Mucosa of descending colon (tissue), 3 donors: ENCODE data around the gene DIDO1. TPM values are rescaled to one million over a fixed set of nuclear protein-coding genes. Genes with fewer than 3 reads are reported as not detected.

Experiments used
- ATAC-seq: fragments of 200-7000 bp; cut with Tn5 transposase; one replicate; pipeline ENCODE4 v1.9.1; 2020; ENCODE audit warnings: mild to moderate bottlenecking, moderate library complexity
- DNase-seq, 3 donors: peaks; one replicate each; pipeline ENCODE4 v3.0.0-alpha.2; 2020
- H3K36me3 ChIP-seq: fragments of 200-600 bp; one replicate; pipeline ENCODE4 v1.8.0; 2021; ENCODE audit warnings: low read depth, mild to moderate bottlenecking
- H3K4me1 ChIP-seq: fragments of 200-600 bp; one replicate; pipeline ENCODE4 v1.8.0; 2021; ENCODE audit warnings: low read depth, mild to moderate bottlenecking
- H3K4me3 ChIP-seq: fragments of 200-600 bp; one replicate; pipeline ENCODE4 v1.8.0; 2021; ENCODE audit warnings: mild to moderate bottlenecking
- H3K9me3 ChIP-seq: fragments of 200-600 bp; one replicate; pipeline ENCODE4 v1.8.0; 2021; ENCODE audit warnings: mild to moderate bottlenecking
- intact Hi-C, 2 donors: fragments of 100-400 bp; cut with DNase I in 1 of 2; cut with micrococcal nuclease in 1 of 2; formaldehyde crosslinking; loops; one replicate each; pipeline versions ENCODE4 v1.11.0 to v1.11.1; 2022; cut with DNase I, micrococcal nuclease
- total RNA-seq, 3 donors: library from RNA; stranded (reverse); fragmentation: NEBNext Ultra II Directional in 2 of 3; extraction: Animal tissue kit (Norgen Biotek cat#: 25700) in 2 of 3; gene quantifications; one replicate each; pipeline versions ENCODE4 v1.2.1 to v1.2.4, GENCODE V29; 2021 to 2023
- TF ChIP-seq, protein P1 (sequence below): fragments of 200-600 bp; IDR thresholded peaks from one replicate; pipeline ENCODE4 v1.8.0; 2022; ENCODE audit warnings: antibody characterized with exemption, mild to moderate bottlenecking
- donor health status: DM: no; HTN: no; CAD: no; lungs with moderate emphysema.
- donor health status: DM: no; HTN: no; CAD: no.
- donor health status: DM: no; HTN: yes; CAD: no.

The DIDO1 gene
- total RNA-seq, 3 donors from 2014 or later = 53.4 to 72.5 (median 67.4) TPM

DNA sequence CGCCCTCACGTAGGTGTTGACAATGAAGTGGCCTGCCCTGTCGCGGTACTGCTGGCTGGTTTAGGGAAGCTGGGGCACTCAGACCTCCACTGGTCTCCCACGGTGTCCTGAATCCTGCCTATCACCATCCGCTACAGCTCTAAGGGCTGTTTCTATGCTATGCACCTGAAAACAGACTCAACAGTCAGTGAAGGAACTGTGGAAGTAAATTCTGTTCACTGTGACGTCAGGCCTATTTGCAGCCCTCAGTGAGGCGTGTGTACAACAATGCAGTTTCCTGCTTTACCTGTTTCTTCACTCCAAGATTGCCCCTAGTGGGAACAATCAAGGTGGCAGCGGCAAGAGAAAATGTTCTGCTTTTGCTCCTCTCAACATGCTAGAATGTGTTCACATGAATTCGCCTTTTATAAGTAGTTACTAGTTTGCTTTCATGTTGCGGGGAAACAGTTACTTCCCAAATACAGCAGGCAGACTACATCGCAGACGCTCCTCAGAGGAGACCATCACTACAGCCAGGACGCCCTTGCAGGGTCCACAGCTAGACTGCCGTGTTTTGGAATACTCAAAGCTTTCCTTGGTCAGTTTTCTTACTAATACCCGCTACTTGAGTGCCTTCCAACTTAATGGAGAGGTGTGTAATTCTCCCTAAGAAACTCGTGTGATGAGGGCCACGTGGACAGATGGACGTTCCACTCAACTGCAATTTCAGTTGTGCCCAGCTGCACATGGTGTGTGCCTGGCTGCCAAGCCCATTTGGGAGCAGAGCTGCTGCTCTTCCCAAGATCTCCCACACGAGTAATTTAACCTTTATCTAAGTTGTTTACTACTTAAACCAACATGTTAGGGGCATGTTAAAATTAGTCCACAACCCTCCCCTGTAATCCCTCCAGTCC, 25.4 kb downstream of the DIDO1 start:
- no peak overlapping the region for H3K4me3 ChIP-seq
- intact Hi-C loops = no loop called here
- peaks cover 29% of the 10 kb centered on the region for H3K4me1 ChIP-seq
- peaks cover 11% of the 10 kb centered on the region for H3K36me3 ChIP-seq
- ATAC-seq (peak; percentile 78), DNase-seq (peak; percentile 56 to 68 (median 58))
- TF ChIP-seq, protein P1, sequence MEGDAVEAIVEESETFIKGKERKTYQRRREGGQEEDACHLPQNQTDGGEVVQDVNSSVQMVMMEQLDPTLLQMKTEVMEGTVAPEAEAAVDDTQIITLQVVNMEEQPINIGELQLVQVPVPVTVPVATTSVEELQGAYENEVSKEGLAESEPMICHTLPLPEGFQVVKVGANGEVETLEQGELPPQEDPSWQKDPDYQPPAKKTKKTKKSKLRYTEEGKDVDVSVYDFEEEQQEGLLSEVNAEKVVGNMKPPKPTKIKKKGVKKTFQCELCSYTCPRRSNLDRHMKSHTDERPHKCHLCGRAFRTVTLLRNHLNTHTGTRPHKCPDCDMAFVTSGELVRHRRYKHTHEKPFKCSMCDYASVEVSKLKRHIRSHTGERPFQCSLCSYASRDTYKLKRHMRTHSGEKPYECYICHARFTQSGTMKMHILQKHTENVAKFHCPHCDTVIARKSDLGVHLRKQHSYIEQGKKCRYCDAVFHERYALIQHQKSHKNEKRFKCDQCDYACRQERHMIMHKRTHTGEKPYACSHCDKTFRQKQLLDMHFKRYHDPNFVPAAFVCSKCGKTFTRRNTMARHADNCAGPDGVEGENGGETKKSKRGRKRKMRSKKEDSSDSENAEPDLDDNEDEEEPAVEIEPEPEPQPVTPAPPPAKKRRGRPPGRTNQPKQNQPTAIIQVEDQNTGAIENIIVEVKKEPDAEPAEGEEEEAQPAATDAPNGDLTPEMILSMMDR = no peak
- H3K9me3 ChIP-seq = no peaks in the 10 kb centered on the region

DNA sequence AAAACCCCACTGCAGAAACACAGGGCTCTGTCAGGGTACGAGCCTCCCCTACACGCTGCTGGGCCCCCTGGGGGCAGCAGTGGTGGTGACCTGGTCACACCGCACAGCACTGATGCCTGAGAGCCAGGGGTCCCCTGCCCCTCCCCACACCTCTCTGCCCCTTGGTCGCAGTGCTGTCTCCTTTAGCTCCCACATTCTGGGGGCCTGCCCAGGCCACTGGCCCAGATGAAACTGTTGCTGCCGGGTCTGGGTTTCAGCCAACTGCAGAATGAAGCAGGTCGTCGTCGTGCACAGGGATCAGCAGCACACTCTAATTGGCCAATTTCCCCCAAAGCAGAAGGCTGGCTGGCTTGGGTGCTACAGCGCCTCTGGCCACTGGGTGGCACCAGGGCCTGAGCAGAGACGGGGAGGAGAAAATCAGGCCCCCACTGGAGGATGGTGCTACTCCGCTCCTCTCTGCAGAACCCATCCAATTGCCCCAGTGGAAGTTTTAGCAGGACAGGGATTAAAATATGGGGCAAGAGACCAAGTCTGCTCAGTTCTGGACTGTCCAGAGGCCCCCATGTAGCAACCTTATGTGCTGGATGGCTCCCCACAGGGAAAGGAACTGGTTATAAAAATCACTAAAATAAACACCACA, 26.1 kb downstream of the DIDO1 start:
- no peak overlapping the region for H3K4me3 ChIP-seq
- DNase-seq = peak; percentile 79 to 86 (median 82)
- peaks cover 4% of the 10 kb centered on the region for H3K36me3 ChIP-seq
- ATAC-seq = peak; percentile 88
- H3K9me3 ChIP-seq = no peaks in the 10 kb centered on the region
- peaks cover 29% of the 10 kb centered on the region for H3K4me1 ChIP-seq
- TF ChIP-seq, protein P1 = peak; percentile 89
- intact Hi-C loops = no loop called here

GRCh38 chr20:62899633-62900051, 26.7 kb downstream of the DIDO1 start:
- intact Hi-C loops = no loop called here
- no peak overlapping the region for H3K4me3 ChIP-seq
- peaks cover 29% of the 10 kb centered on the region for H3K4me1 ChIP-seq
- H3K9me3 ChIP-seq = no peaks in the 10 kb centered on the region
- ATAC-seq (peak; percentile 44), DNase-seq (peak in 1 of 3 donors; percentile 42)
- H3K36me3 ChIP-seq = no peaks in the 10 kb centered on the region
- TF ChIP-seq, protein P1 = no peak

DNA sequence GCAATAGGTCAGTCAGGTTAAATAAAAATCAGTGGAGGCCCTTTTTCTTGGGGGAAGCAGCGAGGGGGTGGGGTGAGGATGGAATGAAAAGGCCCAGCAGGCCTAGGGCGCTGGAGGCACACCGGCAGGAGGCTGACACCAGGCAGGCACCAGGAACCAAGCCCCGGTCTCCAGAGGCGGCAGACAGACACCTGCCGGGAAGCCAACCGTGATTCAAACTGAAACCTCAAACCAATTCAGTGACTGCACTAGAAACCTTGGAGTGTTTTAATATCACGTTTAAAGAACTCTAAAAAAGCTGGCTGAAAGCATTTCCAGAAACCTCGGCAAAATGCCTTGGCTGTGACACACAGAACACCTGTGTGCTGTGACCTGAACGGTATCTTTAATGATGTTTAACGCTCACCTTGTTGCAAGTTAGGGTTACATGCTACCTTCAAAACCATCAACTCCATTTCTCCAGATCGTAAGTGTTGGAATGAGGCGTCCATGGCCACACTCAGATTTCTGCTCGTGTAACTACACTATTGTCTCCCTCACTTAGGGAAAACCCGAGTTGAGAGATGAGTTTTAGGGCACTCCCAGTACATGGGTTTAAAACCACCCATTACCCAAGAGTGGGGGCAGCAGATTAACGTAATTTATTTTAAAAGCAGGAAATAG, 27.2 kb downstream of the DIDO1 start:
- Histone ChIP-seq H3K9me3 (no peaks in the 10 kb centered on the region), H3K36me3 (peaks cover 5% of the 10 kb centered on the region), H3K4me1 (peaks cover 29% of the 10 kb centered on the region), H3K4me3 (no peak overlapping the region)
- TF ChIP-seq, protein P1 = no peak
- DNase-seq = no peak
- intact Hi-C loops = no loop called here
- ATAC-seq = peak; percentile 4

DNA sequence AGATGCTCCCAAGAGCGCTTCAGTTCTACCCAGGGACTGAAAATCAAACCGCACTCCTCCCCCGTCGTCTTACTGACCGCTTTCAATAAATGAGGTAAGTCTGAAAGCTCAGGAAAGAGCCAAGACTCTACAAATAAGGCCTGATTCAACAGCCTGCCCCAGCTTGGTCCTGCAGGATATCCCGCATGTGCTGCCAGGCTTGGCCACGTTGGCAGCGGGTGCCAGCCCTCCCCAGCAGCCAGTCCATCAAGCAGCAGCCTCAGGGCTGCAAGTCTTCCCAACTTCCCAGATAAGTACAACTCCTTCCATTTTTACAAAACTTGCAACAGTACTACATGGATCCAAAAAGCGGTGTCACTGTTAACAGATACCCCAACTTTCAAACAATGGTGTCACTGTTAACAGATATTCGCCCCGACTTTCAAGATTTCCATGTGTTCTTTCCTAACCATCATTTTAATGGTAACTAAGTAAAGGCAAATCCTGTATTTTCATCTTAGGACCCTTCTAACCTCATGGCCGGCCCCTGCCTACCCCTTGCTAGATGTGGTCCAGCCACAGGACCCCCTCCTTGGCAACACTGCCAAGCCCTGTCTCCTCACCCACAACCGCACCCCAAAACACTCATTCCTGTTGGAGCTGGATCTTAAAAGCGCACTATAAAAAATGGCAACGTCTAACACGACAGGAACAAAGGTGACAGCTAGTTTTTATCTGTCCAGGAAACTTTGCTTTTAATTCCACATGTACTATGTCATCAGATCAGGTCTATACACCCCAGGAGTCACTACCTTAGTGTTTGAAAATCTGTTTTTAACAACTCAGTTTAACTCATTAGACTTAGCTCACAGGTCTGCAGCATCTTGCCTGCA, 28.0 kb downstream of the DIDO1 start:
- Histone ChIP-seq H3K9me3 (no peaks in the 10 kb centered on the region), H3K4me3 (no peak overlapping the region), H3K36me3 (peaks cover 11% of the 10 kb centered on the region), H3K4me1 (peaks cover 29% of the 10 kb centered on the region)
- ATAC-seq (peak; percentile 26), DNase-seq (peak in 1 of 3 donors; percentile 31)
- TF ChIP-seq, protein P1 = no peak
- intact Hi-C loops = no loop called here
